Measurements from ENCODE around the gene PLPP1.
A peak's percentile ranks its signal among the peaks of the same experiment; 100 is the strongest.
"Not testable (repeated sequence)": the region's sequence is repeated elsewhere in the genome, so short reads cannot be mapped to it uniquely, and the experiment has no call there.

Gene PLPP1

GRCh38 chr5:55533521-55534435, 986 bp downstream of the PLPP1 start:
- Mint-ChIP-seq H3K27ac (peak overlapping the region; percentile 60), H3K27me3 (no peaks in the 10 kb centered on the region), H3K9me3 (no peaks in the 10 kb centered on the region), H3K4me3 (peak overlapping the region; percentile 86), H3K36me3 (ENCODE audit: low read depth) (peaks cover 9% of the 10 kb centered on the region), H3K4me1 (ENCODE audit: low read depth) (peaks cover 40% of the 10 kb centered on the region)
- DNase-seq: no peak

DNA sequence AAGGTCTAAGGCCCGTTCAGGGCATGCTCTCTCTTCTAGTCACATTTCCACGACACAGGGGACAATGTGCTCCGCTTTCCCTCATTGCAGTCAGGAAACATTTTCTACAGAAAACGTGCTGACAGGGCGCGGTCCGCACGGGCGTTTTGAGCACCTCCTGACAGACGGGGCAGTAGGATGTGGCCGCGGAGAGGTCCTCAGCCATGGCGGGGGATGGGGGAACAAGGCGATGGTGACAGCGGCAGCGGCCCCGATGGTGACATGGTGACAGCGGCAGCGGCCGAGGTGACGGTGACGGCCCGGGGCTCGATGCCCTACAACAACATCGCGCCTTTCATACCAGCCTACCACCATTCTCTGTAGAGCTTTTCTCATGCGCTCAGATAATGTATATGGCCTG, 4.1 kb downstream of the PLPP1 start:
- H3K27me3 Mint-ChIP-seq: no peaks in the 10 kb centered on the region
- peaks cover 9% of the 10 kb centered on the region for H3K36me3 Mint-ChIP-seq (ENCODE audit: low read depth)

DNA sequence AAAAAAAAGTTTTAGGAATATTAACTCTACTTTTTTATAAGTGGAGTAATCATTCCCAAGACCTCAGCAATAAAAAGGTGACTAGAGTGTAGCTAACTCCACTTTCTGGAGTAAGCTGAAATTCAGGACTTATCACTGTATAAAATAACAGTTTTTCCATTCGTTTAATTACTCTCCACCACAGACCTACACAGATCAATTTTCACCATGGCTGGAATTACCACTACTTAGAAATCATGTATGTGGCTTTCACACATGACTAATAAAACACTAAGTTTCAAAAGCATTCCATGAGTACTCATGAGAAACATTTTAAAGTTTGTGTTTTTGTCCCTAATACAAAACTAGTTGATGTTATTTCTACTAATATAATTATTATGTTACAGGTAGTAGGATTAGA, 9.9 kb downstream of the PLPP1 start:
- Mint-ChIP-seq H3K4me3 (no peak overlapping the region), H3K27ac (no peak overlapping the region), H3K9me3 (no peaks in the 10 kb centered on the region), H3K27me3 (no peaks in the 10 kb centered on the region), H3K4me1 (ENCODE audit: low read depth) (peaks cover 21% of the 10 kb centered on the region), H3K36me3 (ENCODE audit: low read depth) (no peaks in the 10 kb centered on the region)
- DNase-seq: no peak

More for the DNA sequence above, 4.1 kb downstream of the PLPP1 start:
- Mint-ChIP-seq H3K4me1 (ENCODE audit: low read depth) (peaks cover 33% of the 10 kb centered on the region), H3K4me3 (no peak overlapping the region), H3K27ac (no peak overlapping the region), H3K9me3 (no peaks in the 10 kb centered on the region)
- DNase-seq: no peak

GRCh38 chr5:55523293-55523692, 11.5 kb downstream of the PLPP1 start:
- H3K36me3 Mint-ChIP-seq (ENCODE audit: low read depth): no peaks in the 10 kb centered on the region
- H3K4me1 Mint-ChIP-seq (ENCODE audit: low read depth): peaks cover 21% of the 10 kb centered on the region
- no peak overlapping the region for H3K27ac Mint-ChIP-seq
- no peaks in the 10 kb centered on the region for H3K27me3 Mint-ChIP-seq
- H3K9me3 Mint-ChIP-seq: no peaks in the 10 kb centered on the region
- DNase-seq: no peak
- H3K4me3 Mint-ChIP-seq: no peak overlapping the region

- DNase-seq: no peak
- Mint-ChIP-seq H3K4me1 (ENCODE audit: low read depth) (peaks cover 21% of the 10 kb centered on the region), H3K9me3 (no peaks in the 10 kb centered on the region), H3K4me3 (no peak overlapping the region), H3K36me3 (ENCODE audit: low read depth) (no peaks in the 10 kb centered on the region), H3K27ac (no peak overlapping the region), H3K27me3 (no peaks in the 10 kb centered on the region)
Observed at GRCh38 chr5:55521881-55522280, 12.9 kb downstream of the PLPP1 start.

DNA sequence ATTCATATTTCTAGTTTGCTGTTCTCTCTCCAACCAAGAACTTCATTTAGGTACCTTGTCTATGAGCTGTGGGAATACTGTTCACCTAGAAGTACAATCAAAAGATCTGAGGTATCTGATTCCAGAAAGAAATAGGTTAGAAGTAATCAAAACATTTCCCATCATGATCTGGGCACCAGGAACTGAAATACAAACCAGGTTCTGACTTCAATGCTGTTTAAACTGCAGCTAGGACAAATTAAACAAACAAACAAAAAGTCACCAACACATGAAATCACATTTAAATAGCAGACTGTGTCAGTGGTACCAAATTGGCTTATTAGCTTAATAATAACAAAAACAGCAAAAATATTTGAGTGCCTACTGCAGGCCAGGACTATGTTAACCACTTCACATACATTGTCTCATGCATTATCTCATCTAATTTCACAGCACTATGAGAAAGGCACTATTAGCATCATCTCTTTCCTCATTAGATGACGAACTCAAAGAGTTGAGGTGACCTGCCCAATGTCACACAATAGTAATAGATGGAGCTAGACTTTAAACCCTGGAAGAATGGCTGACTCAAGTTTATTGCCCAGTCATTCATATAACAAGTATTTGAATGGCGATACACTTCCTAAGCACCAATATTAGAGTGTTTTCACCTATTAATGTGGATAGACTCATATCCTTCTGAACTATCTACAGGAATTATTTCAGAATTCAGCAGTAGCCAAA, 14.5 kb downstream of the PLPP1 start:
- H3K4me3 Mint-ChIP-seq: no peak overlapping the region
- H3K9me3 Mint-ChIP-seq: no peaks in the 10 kb centered on the region
- H3K27ac Mint-ChIP-seq: no peak overlapping the region
- no peaks in the 10 kb centered on the region for H3K27me3 Mint-ChIP-seq
- no peaks in the 10 kb centered on the region for H3K36me3 Mint-ChIP-seq (ENCODE audit: low read depth)
- no peak for DNase-seq
- H3K4me1 Mint-ChIP-seq (ENCODE audit: low read depth): peaks cover 12% of the 10 kb centered on the region

DNA sequence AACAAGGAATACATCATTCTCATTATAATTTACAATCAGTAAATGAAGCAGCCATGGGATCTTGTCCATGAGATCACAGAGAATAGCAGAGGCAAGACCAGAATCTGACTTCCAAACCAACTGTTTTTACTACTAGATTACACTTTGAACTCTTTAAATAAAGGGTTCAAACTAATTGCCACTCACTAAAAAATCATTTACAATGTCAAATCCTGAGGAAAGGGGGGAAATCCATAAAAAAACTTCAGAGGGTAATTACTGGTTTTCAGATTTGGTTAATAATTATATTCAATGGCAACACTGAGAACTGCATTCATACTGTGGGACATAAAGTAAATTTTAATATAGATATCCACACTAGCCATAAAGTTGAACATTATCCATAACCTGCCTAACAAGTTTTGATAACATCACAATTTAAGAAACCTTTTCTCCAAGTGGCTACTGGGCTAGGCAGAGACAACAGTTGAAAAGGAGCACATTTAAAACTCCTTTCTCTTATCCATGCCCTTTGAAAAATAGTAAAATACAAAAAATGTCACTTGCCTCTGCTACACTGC, 15.9 kb downstream of the PLPP1 start:
- H3K27me3 Mint-ChIP-seq: no peaks in the 10 kb centered on the region
- no peaks in the 10 kb centered on the region for H3K36me3 Mint-ChIP-seq (ENCODE audit: low read depth)
- no peak overlapping the region for H3K4me3 Mint-ChIP-seq
- H3K9me3 Mint-ChIP-seq: no peaks in the 10 kb centered on the region
- no peak for DNase-seq
- peaks cover 4% of the 10 kb centered on the region for H3K4me1 Mint-ChIP-seq (ENCODE audit: low read depth)
- no peak overlapping the region for H3K27ac Mint-ChIP-seq

DNA sequence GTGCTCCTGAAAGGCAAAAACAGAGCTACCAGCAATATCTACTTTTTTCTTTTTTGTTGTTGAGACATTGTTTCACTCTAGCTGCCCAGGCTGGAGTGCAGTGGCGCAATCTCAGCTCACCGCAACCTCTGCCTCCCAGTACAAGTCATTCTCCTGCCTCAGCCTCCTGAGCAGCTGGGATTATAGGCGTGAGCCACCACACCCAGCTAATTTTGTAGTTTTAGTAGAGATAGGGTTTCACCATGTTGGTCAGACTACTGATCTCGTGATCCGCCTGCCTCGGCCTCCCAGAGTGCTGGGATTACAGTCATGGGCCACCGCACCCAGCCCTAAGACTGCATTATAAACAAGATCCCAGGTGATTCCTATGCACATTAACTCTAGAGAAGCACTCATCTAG, 17.0 kb downstream of the PLPP1 start:
- Mint-ChIP-seq H3K27ac (no peak overlapping the region), H3K9me3 (no peaks in the 10 kb centered on the region), H3K27me3 (no peaks in the 10 kb centered on the region), H3K4me1 (ENCODE audit: low read depth) (peaks cover 6% of the 10 kb centered on the region), H3K4me3 (no peak overlapping the region), H3K36me3 (ENCODE audit: low read depth) (no peaks in the 10 kb centered on the region)
- DNase-seq: no peak

- Mint-ChIP-seq H3K4me1 (ENCODE audit: low read depth) (peaks cover 7% of the 10 kb centered on the region), H3K27ac (no peak overlapping the region), H3K27me3 (no peaks in the 10 kb centered on the region), H3K36me3 (ENCODE audit: low read depth) (no peaks in the 10 kb centered on the region), H3K4me3 (no peak overlapping the region), H3K9me3 (no peaks in the 10 kb centered on the region)
- no peak for DNase-seq
Observed at GRCh38 chr5:55511010-55511409, 23.8 kb downstream of the PLPP1 start.

- H3K27me3 Mint-ChIP-seq: no peaks in the 10 kb centered on the region
- no peaks in the 10 kb centered on the region for H3K9me3 Mint-ChIP-seq
- H3K27ac Mint-ChIP-seq: no peak overlapping the region
- H3K4me3 Mint-ChIP-seq: no peak overlapping the region
- H3K4me1 Mint-ChIP-seq (ENCODE audit: low read depth): peaks cover 7% of the 10 kb centered on the region
- no peaks in the 10 kb centered on the region for H3K36me3 Mint-ChIP-seq (ENCODE audit: low read depth)
- DNase-seq: no peak
Observed at GRCh38 chr5:55510523-55510880, 24.3 kb downstream of the PLPP1 start.

DNA sequence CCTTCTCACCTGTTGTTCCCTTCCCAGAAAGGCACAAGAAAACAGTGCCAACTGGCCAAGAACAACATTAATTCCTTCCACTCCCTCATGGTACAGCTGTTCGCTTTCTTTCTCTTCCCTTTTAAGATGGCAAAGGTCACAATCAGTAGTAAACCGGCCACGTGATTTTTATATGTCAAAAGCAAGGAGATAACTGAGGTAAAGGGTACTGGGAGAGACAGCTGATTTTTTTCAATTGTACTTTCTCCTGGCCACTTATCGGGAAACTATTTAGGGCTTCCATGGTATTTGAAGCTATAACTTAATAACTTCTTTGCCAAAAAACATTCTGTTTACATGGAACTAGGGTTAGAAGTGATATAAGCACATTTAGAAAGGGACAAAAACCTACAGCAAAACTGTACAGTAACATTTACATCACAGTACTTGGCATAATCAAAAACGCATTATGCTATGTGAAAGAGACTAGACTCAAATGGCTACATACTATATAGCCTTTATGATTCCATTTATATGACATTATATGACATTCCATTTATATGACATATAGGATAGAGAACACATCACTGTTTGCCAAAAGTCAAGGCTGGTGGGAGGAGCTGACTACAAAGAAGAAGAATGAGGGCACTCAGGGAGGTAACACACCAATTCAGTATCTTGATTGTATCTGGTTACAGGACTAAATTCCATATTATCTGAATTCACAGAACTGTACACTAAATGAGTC, 24.8 kb downstream of the PLPP1 start:
- no peaks in the 10 kb centered on the region for H3K27me3 Mint-ChIP-seq
- peaks cover 12% of the 10 kb centered on the region for H3K4me1 Mint-ChIP-seq (ENCODE audit: low read depth)
- no peaks in the 10 kb centered on the region for H3K9me3 Mint-ChIP-seq
- no peak for DNase-seq
- no peaks in the 10 kb centered on the region for H3K36me3 Mint-ChIP-seq (ENCODE audit: low read depth)
- no peak overlapping the region for H3K4me3 Mint-ChIP-seq
- H3K27ac Mint-ChIP-seq: no peak overlapping the region

GRCh38 chr5:55509097-55509496, 25.7 kb downstream of the PLPP1 start:
- Mint-ChIP-seq H3K4me3 (no peak overlapping the region), H3K36me3 (ENCODE audit: low read depth) (no peaks in the 10 kb centered on the region), H3K4me1 (ENCODE audit: low read depth) (peaks cover 11% of the 10 kb centered on the region), H3K27ac (no peak overlapping the region), H3K9me3 (no peaks in the 10 kb centered on the region), H3K27me3 (no peaks in the 10 kb centered on the region)
- no peak for DNase-seq

DNA sequence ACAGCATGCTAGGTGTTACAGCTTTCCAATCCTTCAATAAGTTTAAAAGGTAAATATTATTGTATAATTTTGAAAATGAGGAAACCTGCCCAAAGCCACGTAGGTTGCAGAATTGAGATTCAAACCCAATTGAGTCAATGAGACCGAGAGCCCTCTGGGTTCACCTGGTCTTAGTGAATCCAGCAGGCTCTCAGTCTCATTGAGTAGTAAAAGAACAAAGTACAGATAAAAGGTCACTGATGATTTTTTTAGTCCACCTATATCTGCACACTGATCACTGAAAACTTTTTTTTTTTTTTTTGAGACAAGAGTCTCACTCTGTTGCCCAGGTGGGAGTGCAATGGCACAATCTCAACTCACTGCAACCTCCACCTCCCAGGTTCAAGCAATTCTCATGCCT, 27.2 kb downstream of the PLPP1 start:
- no peak for DNase-seq
- peaks cover 13% of the 10 kb centered on the region for H3K4me1 Mint-ChIP-seq (ENCODE audit: low read depth)

GRCh38 chr5:55505711-55506110, 29.1 kb downstream of the PLPP1 start:
- H3K4me1 Mint-ChIP-seq (ENCODE audit: low read depth): peaks cover 13% of the 10 kb centered on the region

More for the DNA sequence above, 27.2 kb downstream of the PLPP1 start:
- H3K9me3 Mint-ChIP-seq: no peaks in the 10 kb centered on the region
- H3K4me3 Mint-ChIP-seq: no peak overlapping the region
- H3K27me3 Mint-ChIP-seq: no peaks in the 10 kb centered on the region
- no peaks in the 10 kb centered on the region for H3K36me3 Mint-ChIP-seq (ENCODE audit: low read depth)
- H3K27ac Mint-ChIP-seq: no peak overlapping the region

More at GRCh38 chr5:55505711-55506110, 29.1 kb downstream of the PLPP1 start:
- H3K4me3 Mint-ChIP-seq; H3K9me3 Mint-ChIP-seq; H3K36me3 Mint-ChIP-seq (ENCODE audit: low read depth); H3K27me3 Mint-ChIP-seq; DNase-seq; H3K27ac Mint-ChIP-seq: not testable (repeated sequence)
